IMR-90 (cell line): ENCODE results near the gene SLC6A15. TPM values are rescaled to one million over a fixed set of nuclear protein-coding genes. Genes with fewer than 3 reads are reported as not detected.

ENCODE experiments used
- ATAC-seq: fragments of 200-7000 bp; cut with Tn5 transposase; 2 replicates; pipeline ENCODE4 v1.9.1; 2020; ENCODE audit warnings: low read depth, mild to moderate bottlenecking, moderate library complexity
- BruUV-seq: library from RNA; stranded (reverse); fragments of 400-500 nt; replicated peaks from 2 replicates; lab custom pipeline; 2021; lab: Mats Ljungman, UMichigan
- CTCF ChIA-PET: fragments of 300-600 bp; formaldehyde crosslinking; extraction: SDS; loops from one replicate; lab custom pipeline; 2021; ENCODE audit warnings: antibody characterized with exemption; lab: Yijun Ruan, JAX
- POLR2A ChIA-PET: fragments of 300-600 bp; sonication (Branson Sonifier 250); formaldehyde crosslinking; loops from one replicate; lab custom pipeline; 2022; ENCODE audit warnings: antibody characterized with exemption; ENCODE audit not compliant: unreplicated experiment; lab: Charles Lee
- DNase-seq: peaks from one replicate; pipeline ENCODE4 v3.0.0; 2013
- H2AFZ ChIP-seq: replicated peaks from 2 replicates; pipeline ENCODE3; 2013; ENCODE audit warnings: low read length, mild to moderate bottlenecking; ENCODE audit not compliant: poor library complexity
- H2AK5ac ChIP-seq: 2 replicates; pipeline ENCODE4 v1.6.1; 2013; ENCODE audit warnings: low read depth, low read length, inconsistent platforms
- H2AK9ac ChIP-seq: replicated peaks from 2 replicates; pipeline ENCODE3; 2013; ENCODE audit warnings: mild to moderate bottlenecking, low read depth, low read length, moderate library complexity; ENCODE audit not compliant: poor library complexity
- H2BK120ac ChIP-seq: 2 replicates; pipeline ENCODE4 v1.6.1; 2013; ENCODE audit warnings: low read depth, low read length, inconsistent platforms
- H2BK15ac ChIP-seq: 3 replicates; pipeline ENCODE4 v1.6.1; 2013; ENCODE audit warnings: low read depth, low read length, inconsistent platforms
- H2BK20ac ChIP-seq: 2 replicates; pipeline ENCODE4 v1.6.1; 2013; ENCODE audit warnings: low read depth, mild to moderate bottlenecking, inconsistent platforms, low read length, moderate library complexity
- H2BK5ac ChIP-seq: 2 replicates; pipeline ENCODE4 v1.6.1; 2013; ENCODE audit warnings: mild to moderate bottlenecking, low read depth, low read length, inconsistent platforms; ENCODE audit not compliant: poor library complexity, severe bottlenecking
- H3K14ac ChIP-seq: replicated peaks from 2 replicates; pipeline ENCODE4 v1.6.1; 2013; ENCODE audit warnings: low read depth, low read length, inconsistent platforms
- H3K18ac ChIP-seq: 2 replicates; pipeline ENCODE4 v1.6.1; 2013; ENCODE audit warnings: low read depth, low read length, control low read depth
- H3K23ac ChIP-seq: 2 replicates; pipeline ENCODE4 v1.6.1; 2013; ENCODE audit warnings: low read depth, low read length, inconsistent platforms
- H3K27ac ChIP-seq: 2 replicates; pipeline ENCODE4 v1.5.1; 2013; ENCODE audit warnings: mild to moderate bottlenecking, control low read depth, low read length; ENCODE audit not compliant: insufficient read depth
- H3K27me3 ChIP-seq: 2 replicates; pipeline ENCODE4 v1.6.1; 2013; ENCODE audit warnings: low read length; ENCODE audit not compliant: control insufficient read depth, insufficient read depth
- H3K36me3 ChIP-seq: 2 replicates; pipeline ENCODE4 v1.6.1; 2013; ENCODE audit warnings: low read length, mixed read lengths; ENCODE audit not compliant: control insufficient read depth, insufficient read depth
- H3K4ac ChIP-seq: 2 replicates; pipeline ENCODE4 v1.6.1; 2013; ENCODE audit warnings: low read depth, low read length, inconsistent platforms
- H3K4me1 ChIP-seq: 2 replicates; pipeline ENCODE4 v1.6.1; 2013; ENCODE audit warnings: low read length, mixed read lengths; ENCODE audit not compliant: control insufficient read depth, insufficient read depth
- H3K4me2 ChIP-seq: 2 replicates; pipeline ENCODE4 v1.6.1; 2013; ENCODE audit warnings: low read depth, mild to moderate bottlenecking, control low read depth, low read length, moderate library complexity
- H3K4me3 ChIP-seq: 2 replicates; pipeline ENCODE4 v1.5.1; 2013; ENCODE audit warnings: low read depth, mild to moderate bottlenecking, control low read depth, low read length, moderate library complexity; ENCODE audit not compliant: insufficient read depth
- H3K56ac ChIP-seq: 2 replicates; pipeline ENCODE4 v1.6.1; 2013; ENCODE audit warnings: low read length, inconsistent platforms; ENCODE audit not compliant: insufficient read depth; ENCODE audit errors: extremely low read depth
- H3K79me1 ChIP-seq, 2 experiments: 2 replicates each; pipeline ENCODE4 v1.6.1; 2013; ENCODE audit warnings: low read length in 2 of 2, inconsistent platforms in 1 of 2, low read depth in 1 of 2
- H3K9ac ChIP-seq: 2 replicates; pipeline ENCODE4 v1.6.1; 2013; ENCODE audit warnings: low read depth, low read length, control low read depth
- H3K9me1 ChIP-seq: 2 replicates; pipeline ENCODE4 v1.6.1; 2013; ENCODE audit warnings: low read length, inconsistent platforms; ENCODE audit not compliant: insufficient read depth
- H3K9me3 ChIP-seq: 2 replicates; pipeline ENCODE4 v1.6.1; 2013; ENCODE audit warnings: low read length; ENCODE audit not compliant: control insufficient read depth, insufficient read depth
- H4K20me1 ChIP-seq: 2 replicates; pipeline ENCODE4 v1.6.1; 2013; ENCODE audit warnings: low read length, inconsistent platforms; ENCODE audit not compliant: insufficient read depth
- H4K5ac ChIP-seq: 2 replicates; pipeline ENCODE4 v1.6.1; 2013; ENCODE audit warnings: mild to moderate bottlenecking, low read depth, low read length, control low read depth
- H4K8ac ChIP-seq, 2 experiments: 2 replicates each; pipeline ENCODE4 v1.6.1; 2013; ENCODE audit warnings: low read depth in 2 of 2, low read length in 2 of 2, control low read depth in 1 of 2, inconsistent platforms in 1 of 2
- H4K91ac ChIP-seq: 2 replicates; pipeline ENCODE4 v1.6.1; 2013; ENCODE audit warnings: low read depth, low read length, inconsistent platforms; ENCODE audit not compliant: insufficient read depth
- BHLHE40 ChIP-seq: fragments of 150-350 bp; IDR thresholded peaks from 2 replicates; pipeline ENCODE4 v1.6.1; 2016; ENCODE audit warnings: mild to moderate bottlenecking, low read depth, low read length
- CEBPB ChIP-seq: IDR thresholded peaks from 2 replicates; pipeline ENCODE4 v1.6.1; 2012; ENCODE audit warnings: low read depth, low read length, improper control_type of control experiment
- CHD1 ChIP-seq: IDR thresholded peaks from 2 replicates; pipeline ENCODE4 v1.6.1; 2012; ENCODE audit warnings: low read depth, low read length, improper control_type of control experiment
- FOS ChIP-seq: fragments of 150-350 bp; IDR thresholded peaks from 2 replicates; pipeline ENCODE4 v1.6.1; 2016; ENCODE audit warnings: low read depth, low read length
- MAFK ChIP-seq: IDR thresholded peaks from 2 replicates; pipeline ENCODE4 v1.6.1; 2012; ENCODE audit warnings: low read depth, low read length, improper control_type of control experiment
- MAZ ChIP-seq: IDR thresholded peaks from 2 replicates; pipeline ENCODE4 v1.6.1; 2012; ENCODE audit warnings: low read depth, mild to moderate bottlenecking, low read length, improper control_type of control experiment, moderate library complexity, borderline replicate concordance
- MXI1 ChIP-seq: IDR thresholded peaks from 2 replicates; pipeline ENCODE4 v1.6.1; 2012; ENCODE audit warnings: low read depth, mild to moderate bottlenecking, low read length, moderate library complexity, borderline replicate concordance
- NFE2L2 ChIP-seq: fragments of 150-350 bp; IDR thresholded peaks from 2 replicates; pipeline ENCODE4 v1.6.1; 2016; ENCODE audit warnings: low read depth, mild to moderate bottlenecking, low read length
- POLR2A ChIP-seq: IDR thresholded peaks from 2 replicates; pipeline ENCODE4 v1.6.1; 2012; ENCODE audit warnings: mild to moderate bottlenecking, low read depth, low read length
- RAD21 ChIP-seq: IDR thresholded peaks from 2 replicates; pipeline ENCODE4 v1.6.1; 2012; ENCODE audit warnings: low read length, improper control_type of control experiment
- RCOR1 ChIP-seq: IDR thresholded peaks from 2 replicates; pipeline ENCODE4 v1.6.1; 2012; ENCODE audit warnings: mild to moderate bottlenecking, low read length, improper control_type of control experiment; ENCODE audit not compliant: insufficient replicate concordance
- RFX5 ChIP-seq: IDR thresholded peaks from 2 replicates; pipeline ENCODE4 v1.8.0; 2012; ENCODE audit warnings: low read depth, mild to moderate bottlenecking, low read length, moderate library complexity
- SMC3 ChIP-seq: fragments of 150-350 bp; IDR thresholded peaks from 2 replicates; pipeline ENCODE4 v1.6.1; 2016; ENCODE audit warnings: low read depth, mild to moderate bottlenecking, antibody characterized with exemption, low read length, moderate library complexity
- WGBS, 2 experiments: methylation state at CpG; one replicate each; pipeline versions ENCODE4 v1.1.5 to v1.1.7; 2013; ENCODE audit warnings: missing lambda C conversion rate in 2 of 2; ENCODE audit not compliant: insufficient read length in 1 of 2; ENCODE audit errors: extremely low coverage in 2 of 2; 5-methylcytosine and 5-hydroxymethylcytosine counted together
- dilution Hi-C: fragments of 300-500 bp; cut with HindIII; formaldehyde crosslinking; loops from one replicate; pipeline ENCODE4 v1.14.3; 2018; ENCODE audit warnings: low sequenced_read_pairs; ENCODE audit not compliant: unreplicated experiment
- in situ Hi-C: fragments of 300-500 bp; cut with MboI; formaldehyde crosslinking; loops from 3 replicates; pipeline ENCODE4 v1.14.3; 2019; ENCODE audit warnings: low sequenced_read_pairs, inconsistent platforms, mixed read lengths
- intact Hi-C: fragments of 100-400 bp; cut with micrococcal nuclease; formaldehyde crosslinking; loops from 2 replicates; pipeline ENCODE4 v1.10.0; 2022
- polyA plus RNA-seq, 3 experiments: library from polyadenylated mRNA; depleted of rRNA; stranded (reverse); fragments of >200 nt; gene quantifications; 2 replicates each; pipeline ENCODE4 v1.2.3, GENCODE V29; 2012; ENCODE audit warnings: low replicate concordance in 1 of 3
- total RNA-seq: library from RNA; depleted of rRNA; stranded (reverse); fragments of >200 nt; gene quantifications from 2 replicates; pipeline ENCODE4 v1.2.3, GENCODE V29; 2012
- TF ChIP-seq, protein P1 (sequence below): fragments of 150-350 bp; IDR thresholded peaks from 2 replicates; pipeline ENCODE4 v1.6.1; 2017; ENCODE audit warnings: mild to moderate bottlenecking, antibody characterized with exemption, low read length, low read depth
- TF ChIP-seq, protein P2 (sequence below): conservative IDR thresholded peaks from 2 replicates; pipeline ENCODE4 v1.5.1; 2012; ENCODE audit warnings: mild to moderate bottlenecking, low read depth, low read length, improper control_type of control experiment
- TF ChIP-seq, protein P3 (sequence below): fragments of 150-350 bp; IDR thresholded peaks from 2 replicates; pipeline ENCODE4 v1.6.1; 2016; ENCODE audit warnings: low read depth, mild to moderate bottlenecking, low read length, moderate library complexity, borderline replicate concordance

Gene SLC6A15
- total and polyA plus RNA-seq, 2 of the 4 experiments (the other 2 are of a cell fraction), result 0.32 to 0.72 TPM

DNA sequence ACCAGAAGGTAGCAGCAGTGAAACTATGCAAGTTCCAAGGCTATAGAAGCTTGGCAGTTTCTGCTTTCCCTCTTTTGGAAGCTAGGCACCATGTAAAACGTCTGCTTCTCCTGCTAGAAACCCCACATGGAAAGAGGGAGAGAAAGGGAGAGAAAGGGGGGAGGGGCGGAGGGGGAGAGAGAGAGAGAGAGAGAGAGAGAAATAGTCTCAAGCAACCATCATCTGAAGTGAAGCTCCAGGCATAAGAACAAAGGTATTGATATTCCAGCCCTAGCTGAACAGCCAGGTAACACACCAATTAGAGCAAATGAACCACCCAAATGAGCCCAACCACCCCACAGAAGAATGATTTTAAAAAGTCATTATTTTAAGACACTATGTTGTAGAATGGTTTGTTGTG, 8.5 kb downstream of the SLC6A15 start:
- ChIA-PET POLR2A (no interaction called here), CTCF (no interaction called here)
- Histone ChIP-seq H3K4me2 (no peak overlapping the region), H3K23ac (no peak overlapping the region), H2BK15ac (no peak overlapping the region), H4K91ac (no peak overlapping the region), H2AK5ac (no peak overlapping the region), H4K20me1 (no peaks in the 10 kb centered on the region), H3K14ac (no peak overlapping the region), H3K79me1 (no peaks in the 10 kb centered on the region), H3K27me3 (no peaks in the 10 kb centered on the region), H3K9ac (no peak overlapping the region), H3K9me3 (no peaks in the 10 kb centered on the region), H3K56ac (no peak overlapping the region), H4K8ac (no peak overlapping the region), H3K18ac (no peak overlapping the region), H4K5ac (no peak overlapping the region), H3K4me3 (no peak overlapping the region), H3K36me3 (no peaks in the 10 kb centered on the region), H3K27ac (no peak overlapping the region), H2AFZ (no peak overlapping the region), H2BK120ac (no peak overlapping the region), H3K4ac (no peak overlapping the region), H3K4me1 (no peaks in the 10 kb centered on the region), H3K9me1 (no peaks in the 10 kb centered on the region), H2BK5ac (no peak overlapping the region), H2AK9ac (no peak overlapping the region), H2BK20ac (no peak overlapping the region)
- TF ChIP-seq CHD1, result no peak
- TF ChIP-seq, protein P1, sequence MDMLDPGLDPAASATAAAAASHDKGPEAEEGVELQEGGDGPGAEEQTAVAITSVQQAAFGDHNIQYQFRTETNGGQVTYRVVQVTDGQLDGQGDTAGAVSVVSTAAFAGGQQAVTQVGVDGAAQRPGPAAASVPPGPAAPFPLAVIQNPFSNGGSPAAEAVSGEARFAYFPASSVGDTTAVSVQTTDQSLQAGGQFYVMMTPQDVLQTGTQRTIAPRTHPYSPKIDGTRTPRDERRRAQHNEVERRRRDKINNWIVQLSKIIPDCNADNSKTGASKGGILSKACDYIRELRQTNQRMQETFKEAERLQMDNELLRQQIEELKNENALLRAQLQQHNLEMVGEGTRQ, result no peak
- TF ChIP-seq, protein P2, sequence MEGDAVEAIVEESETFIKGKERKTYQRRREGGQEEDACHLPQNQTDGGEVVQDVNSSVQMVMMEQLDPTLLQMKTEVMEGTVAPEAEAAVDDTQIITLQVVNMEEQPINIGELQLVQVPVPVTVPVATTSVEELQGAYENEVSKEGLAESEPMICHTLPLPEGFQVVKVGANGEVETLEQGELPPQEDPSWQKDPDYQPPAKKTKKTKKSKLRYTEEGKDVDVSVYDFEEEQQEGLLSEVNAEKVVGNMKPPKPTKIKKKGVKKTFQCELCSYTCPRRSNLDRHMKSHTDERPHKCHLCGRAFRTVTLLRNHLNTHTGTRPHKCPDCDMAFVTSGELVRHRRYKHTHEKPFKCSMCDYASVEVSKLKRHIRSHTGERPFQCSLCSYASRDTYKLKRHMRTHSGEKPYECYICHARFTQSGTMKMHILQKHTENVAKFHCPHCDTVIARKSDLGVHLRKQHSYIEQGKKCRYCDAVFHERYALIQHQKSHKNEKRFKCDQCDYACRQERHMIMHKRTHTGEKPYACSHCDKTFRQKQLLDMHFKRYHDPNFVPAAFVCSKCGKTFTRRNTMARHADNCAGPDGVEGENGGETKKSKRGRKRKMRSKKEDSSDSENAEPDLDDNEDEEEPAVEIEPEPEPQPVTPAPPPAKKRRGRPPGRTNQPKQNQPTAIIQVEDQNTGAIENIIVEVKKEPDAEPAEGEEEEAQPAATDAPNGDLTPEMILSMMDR, result no peak
- TF ChIP-seq NFE2L2, result no peak
- TF ChIP-seq, protein P3, sequence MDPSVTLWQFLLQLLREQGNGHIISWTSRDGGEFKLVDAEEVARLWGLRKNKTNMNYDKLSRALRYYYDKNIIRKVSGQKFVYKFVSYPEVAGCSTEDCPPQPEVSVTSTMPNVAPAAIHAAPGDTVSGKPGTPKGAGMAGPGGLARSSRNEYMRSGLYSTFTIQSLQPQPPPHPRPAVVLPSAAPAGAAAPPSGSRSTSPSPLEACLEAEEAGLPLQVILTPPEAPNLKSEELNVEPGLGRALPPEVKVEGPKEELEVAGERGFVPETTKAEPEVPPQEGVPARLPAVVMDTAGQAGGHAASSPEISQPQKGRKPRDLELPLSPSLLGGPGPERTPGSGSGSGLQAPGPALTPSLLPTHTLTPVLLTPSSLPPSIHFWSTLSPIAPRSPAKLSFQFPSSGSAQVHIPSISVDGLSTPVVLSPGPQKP, result no peak
- no peak for TF ChIP-seq CEBPB
- TF ChIP-seq MAZ, result no peak
- TF ChIP-seq RCOR1, result no peak
- TF ChIP-seq RFX5, result no peak
- TF ChIP-seq RAD21, result no peak
- TF ChIP-seq SMC3, result no peak
- no peak for TF ChIP-seq BHLHE40
- TF ChIP-seq MXI1, result no peak
- TF ChIP-seq MAFK, result no peak
- TF ChIP-seq FOS, result no peak
- TF ChIP-seq POLR2A, result no peak
- no TSS peak for BruUV-seq
- no peak for ATAC-seq
- WGBS, 2 experiments, result no CpG with 5 or more reads among the region's 2 CpGs
- DNase-seq, result no peak
- dilution Hi-C loops (no loop called here), in situ Hi-C loops (no loop called here), intact Hi-C loops (no loop called here)
